K562 (cell line): ENCODE measurements around the gene NT5C2. TPM values are rescaled to one million over a fixed set of nuclear protein-coding genes. Genes with fewer than 3 reads are reported as not detected.

ENCODE experiments used
- ATF1 ChIP-seq, 2 experiments: fragments of 450-650 bp in 1 of 2; IDR thresholded peaks; 2 replicates each; pipeline ENCODE4 v1.6.1; 2016; ENCODE audit warnings: missing compliant biosample characterization in 1 of 2, missing genetic modification characterization in 1 of 2
- ELF2 ChIP-seq: fragments of 250-450 bp; sonication (Bioruptor Pico); IDR thresholded peaks from 2 replicates; pipeline ENCODE4 v1.5.0; 2021; ENCODE audit warnings: mild to moderate bottlenecking
- ESRRA ChIP-seq: fragments of 450-650 bp; IDR thresholded peaks from 2 replicates; pipeline ENCODE4 v1.6.1; 2014; ENCODE audit warnings: low read depth, mild to moderate bottlenecking, moderate library complexity, borderline replicate concordance
- EZH2 ChIP-seq: IDR thresholded peaks from 2 replicates; pipeline ENCODE4 v1.6.1; 2012; ENCODE audit warnings: low read depth, mild to moderate bottlenecking, inconsistent platforms, low read length, borderline replicate concordance
- HNRNPUL1 ChIP-seq: fragments of 200-400 bp; formaldehyde crosslinking; IDR thresholded peaks from 2 replicates; pipeline ENCODE4 v1.6.1; 2017; ENCODE audit warnings: low read length
- LEF1 ChIP-seq: fragments of 450-650 bp; IDR thresholded peaks from 2 replicates; pipeline ENCODE4 v1.6.1; 2016; ENCODE audit warnings: mild to moderate bottlenecking
- MAFF ChIP-seq: IDR thresholded peaks from 2 replicates; pipeline ENCODE4 v1.6.1; 2012; ENCODE audit warnings: low read length, improper control_type of control experiment
- MEIS2 ChIP-seq: fragments of 450-650 bp; IDR thresholded peaks from 2 replicates; pipeline ENCODE4 v1.6.1; 2014; ENCODE audit warnings: mild to moderate bottlenecking; ENCODE audit not compliant: partially characterized antibody
- NBN ChIP-seq: fragments of 450-650 bp; IDR thresholded peaks from 2 replicates; pipeline ENCODE4 v1.6.1; 2016; ENCODE audit warnings: low read depth, mild to moderate bottlenecking
- NFIC ChIP-seq: fragments of 450-650 bp; IDR thresholded peaks from 2 replicates; pipeline ENCODE4 v1.6.1; 2017; ENCODE audit warnings: mild to moderate bottlenecking, inconsistent platforms
- NFIX ChIP-seq: fragments of 250-450 bp; sonication (Bioruptor Pico); IDR thresholded peaks from 2 replicates; pipeline ENCODE4 v1.4.0; 2020; ENCODE audit warnings: low read depth, mild to moderate bottlenecking, moderate library complexity
- NONO ChIP-seq, 2 experiments: fragments of 200-400 bp in 1 of 2; fragments of 450-650 bp in 1 of 2; formaldehyde crosslinking in 1 of 2; IDR thresholded peaks; 2 replicates each; pipeline ENCODE4 v1.6.1; 2017; ENCODE audit warnings: low read depth in 2 of 2, mild to moderate bottlenecking in 2 of 2, moderate library complexity in 2 of 2, low read length in 1 of 2
- PYGO2 ChIP-seq: fragments of 450-650 bp; IDR thresholded peaks from 2 replicates; pipeline ENCODE4 v1.6.1; 2016; ENCODE audit warnings: mild to moderate bottlenecking, missing genetic modification characterization, moderate library complexity, missing compliant biosample characterization
- RBM17 ChIP-seq: fragments of 200-400 bp; formaldehyde crosslinking; IDR thresholded peaks from 2 replicates; pipeline ENCODE4 v1.6.1; 2017; ENCODE audit warnings: low read depth, mild to moderate bottlenecking, low read length, borderline replicate concordance
- RBM25 ChIP-seq: fragments of 200-400 bp; formaldehyde crosslinking; IDR thresholded peaks from 2 replicates; pipeline ENCODE4 v1.6.1; 2018; ENCODE audit warnings: low read length, low read depth, moderate library complexity; ENCODE audit not compliant: severe bottlenecking
- RHOXF2B ChIP-seq: fragments of 250-450 bp; sonication (Bioruptor Pico); conservative IDR thresholded peaks from 2 replicates; pipeline ENCODE4 v1.5.1; 2021
- SP2 ChIP-seq: IDR thresholded peaks from 2 replicates; pipeline ENCODE4 v1.6.1; 2011; ENCODE audit warnings: mild to moderate bottlenecking, low read depth, low read length, moderate library complexity; ENCODE audit not compliant: poor library complexity, severe bottlenecking; ENCODE audit errors: extremely low read depth
- SREBF1 ChIP-seq: fragments of 150-350 bp; IDR thresholded peaks from 2 replicates; pipeline ENCODE4 v1.6.1; 2014; ENCODE audit warnings: antibody characterized with exemption, low read depth, low read length, borderline replicate concordance
- ZFPM2 ChIP-seq: fragments of 250-450 bp; sonication (Bioruptor Pico); IDR thresholded peaks from 2 replicates; pipeline ENCODE4 v1.5.1; 2022; ENCODE audit warnings: mild to moderate bottlenecking
- ZNF12 ChIP-seq: sonication (generic); formaldehyde crosslinking; IDR thresholded peaks from 2 replicates; pipeline ENCODE4 v1.4.0; 2020; ENCODE audit warnings: mild to moderate bottlenecking, missing genetic modification reagents
- ZNF239 ChIP-seq: fragments of 250-450 bp; sonication (Bioruptor Pico); IDR thresholded peaks from 2 replicates; pipeline ENCODE4 v1.4.0; 2020; ENCODE audit warnings: mild to moderate bottlenecking
- ZNF354B ChIP-seq: fragments of 250-450 bp; sonication (Bioruptor Pico); IDR thresholded peaks from 2 replicates; pipeline ENCODE4 v1.4.0; 2020
- ZSCAN29 ChIP-seq: fragments of 450-650 bp; IDR thresholded peaks from 2 replicates; pipeline ENCODE4 v1.6.1; 2017
- polyA plus RNA-seq, 8 experiments: library from polyadenylated mRNA; depleted of rRNA in 4 of 8; stranded (reverse) in 5 of 8; unstranded in 3 of 8; fragments of >200 nt; fragmentation: Nextera tagmentation in 2 of 8; fragmentation: Illumina TruSeq in 1 of 8; extraction: Ambion mirVana in 2 of 8; extraction: Trizol in 1 of 8; gene quantifications; 2 replicates each; pipeline versions ENCODE4 v1.2.1 to v1.2.3, GENCODE V29; 2011 to 2014; ENCODE audit warnings: inconsistent platforms in 1 of 8, missing spikeins in 1 of 8
- total RNA-seq, 7 experiments: library from RNA; depleted of rRNA in 6 of 7; stranded (reverse); fragments of >200 nt in 6 of 7; fragmentation: Illumina TruSeq in 2 of 7; extraction: Trizol in 2 of 7; gene quantifications; 2 replicates each; pipeline versions ENCODE4 v1.2.1 to v1.2.3, GENCODE V29; 2011 to 2021; ENCODE audit warnings: low replicate concordance in 1 of 7
- TF ChIP-seq, protein P1 (sequence below): fragments of 250-450 bp; sonication (Bioruptor Pico); IDR thresholded peaks from 2 replicates; pipeline ENCODE4 v1.9.0; 2021; ENCODE audit warnings: mild to moderate bottlenecking
- TF ChIP-seq, protein P2 (sequence below): fragments of 250-450 bp; sonication (Bioruptor Pico); IDR thresholded peaks from 2 replicates; pipeline ENCODE4 v1.4.0; 2020; ENCODE audit warnings: mild to moderate bottlenecking, moderate library complexity

NT5C2 gene
- total and polyA plus RNA-seq, 9 of the 15 experiments (the other 6 are each of a cell fraction or from before 2014, with no cell fraction given), result 11.3 to 45.2 (median 27.7) TPM

DNA sequence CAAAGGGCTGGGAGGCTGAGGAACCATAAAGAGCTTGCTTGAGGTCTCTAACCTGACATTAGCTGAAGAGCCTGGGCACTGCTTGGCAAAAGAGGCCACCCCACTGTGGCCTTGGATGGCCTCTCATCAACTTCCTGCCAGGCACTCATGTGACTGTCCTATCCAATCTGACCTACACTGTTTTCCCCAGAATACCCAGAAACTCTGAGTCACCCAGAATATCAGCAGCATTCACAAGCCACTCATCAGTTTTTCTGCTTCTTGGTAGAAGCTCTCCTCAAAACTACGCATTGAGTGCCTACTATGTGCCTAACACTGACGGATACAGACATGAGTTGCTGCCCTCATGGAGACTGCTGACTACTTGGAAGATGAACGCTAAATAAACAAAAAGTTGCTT lies 4.1 kb upstream of the NT5C2 start (continued):
- TF ChIP-seq, protein P1, sequence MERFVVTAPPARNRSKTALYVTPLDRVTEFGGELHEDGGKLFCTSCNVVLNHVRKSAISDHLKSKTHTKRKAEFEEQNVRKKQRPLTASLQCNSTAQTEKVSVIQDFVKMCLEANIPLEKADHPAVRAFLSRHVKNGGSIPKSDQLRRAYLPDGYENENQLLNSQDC (CRISPR knock-in tag), result no peak
- TF ChIP-seq ZSCAN29, result no peak
- TF ChIP-seq PYGO2, result no peak
- peak; percentile 45; the same call in 1 of the 2 replicates for TF ChIP-seq ZNF239 (CRISPR knock-in tag)
- TF ChIP-seq HNRNPUL1, result no peak
- no peak for TF ChIP-seq SP2
- TF ChIP-seq NFIC, result peak; percentile 37; the same call in 1 of the 2 replicates
- TF ChIP-seq ZFPM2 (CRISPR knock-in tag), result no peak
- TF ChIP-seq RHOXF2B (CRISPR knock-in tag), result no peak
- TF ChIP-seq LEF1, result peak; percentile 66; the same call in 1 of the 2 replicates
- TF ChIP-seq ATF1 (CRISPR knock-in tag; IDR thresholded peaks at IDR 0.05), result no peak
- peak; percentile 47 for TF ChIP-seq ATF1 (tag; IDR thresholded peaks at IDR 0.05)
- no peak for TF ChIP-seq EZH2
- no peak for TF ChIP-seq ZNF354B (CRISPR knock-in tag)
- peak; percentile 46; the same call in 1 of the 2 replicates for TF ChIP-seq MAFF
- TF ChIP-seq RBM17, result no peak
- no peak for TF ChIP-seq NONO (IDR thresholded peaks at IDR 0.05; ENCODE audit: low read depth in 2 of 2, low read length in 1 of 2)
- TF ChIP-seq ZNF12 (CRISPR knock-in tag), result no peak
- no peak for TF ChIP-seq ELF2 (CRISPR knock-in tag)
- TF ChIP-seq, protein P2, sequence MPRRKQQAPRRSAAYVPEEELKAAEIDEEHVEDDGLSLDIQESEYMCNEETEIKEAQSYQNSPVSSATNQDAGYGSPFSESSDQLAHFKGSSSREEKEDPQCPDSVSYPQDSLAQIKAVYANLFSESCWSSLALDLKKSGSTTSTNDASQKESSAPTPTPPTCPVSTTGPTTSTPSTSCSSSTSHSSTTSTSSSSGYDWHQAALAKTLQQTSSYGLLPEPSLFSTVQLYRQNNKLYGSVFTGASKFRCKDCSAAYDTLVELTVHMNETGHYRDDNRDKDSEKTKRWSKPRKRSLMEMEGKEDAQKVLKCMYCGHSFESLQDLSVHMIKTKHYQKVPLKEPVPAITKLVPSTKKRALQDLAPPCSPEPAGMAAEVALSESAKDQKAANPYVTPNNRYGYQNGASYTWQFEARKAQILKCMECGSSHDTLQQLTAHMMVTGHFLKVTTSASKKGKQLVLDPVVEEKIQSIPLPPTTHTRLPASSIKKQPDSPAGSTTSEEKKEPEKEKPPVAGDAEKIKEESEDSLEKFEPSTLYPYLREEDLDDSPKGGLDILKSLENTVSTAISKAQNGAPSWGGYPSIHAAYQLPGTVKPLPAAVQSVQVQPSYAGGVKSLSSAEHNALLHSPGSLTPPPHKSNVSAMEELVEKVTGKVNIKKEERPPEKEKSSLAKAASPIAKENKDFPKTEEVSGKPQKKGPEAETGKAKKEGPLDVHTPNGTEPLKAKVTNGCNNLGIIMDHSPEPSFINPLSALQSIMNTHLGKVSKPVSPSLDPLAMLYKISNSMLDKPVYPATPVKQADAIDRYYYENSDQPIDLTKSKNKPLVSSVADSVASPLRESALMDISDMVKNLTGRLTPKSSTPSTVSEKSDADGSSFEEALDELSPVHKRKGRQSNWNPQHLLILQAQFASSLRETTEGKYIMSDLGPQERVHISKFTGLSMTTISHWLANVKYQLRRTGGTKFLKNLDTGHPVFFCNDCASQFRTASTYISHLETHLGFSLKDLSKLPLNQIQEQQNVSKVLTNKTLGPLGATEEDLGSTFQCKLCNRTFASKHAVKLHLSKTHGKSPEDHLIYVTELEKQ, result no peak; the same call in 1 of the 2 replicates
- TF ChIP-seq MEIS2, result peak; percentile 37
- TF ChIP-seq NFIX (CRISPR knock-in tag), result no peak
- no peak for TF ChIP-seq RBM25
- 0 out of 2 replicates have a peak, but pooled peaks have one; percentile 28 for TF ChIP-seq NBN
- no peak for TF ChIP-seq SREBF1
- TF ChIP-seq ESRRA, result 0 out of 2 replicates have a peak, but pooled peaks have one; percentile 10
